Glutamatergic neuron (in vitro differentiated cells): ENCODE measurements around the gene C1orf210. TPM values are rescaled to one million over a fixed set of nuclear protein-coding genes. Genes with fewer than 3 reads are reported as not detected.

Experiments
- DNase-seq: peaks from one replicate; pipeline ENCODE4 v3.0.0; 2022
- H3K27ac Mint-ChIP-seq: one replicate; pipeline ENCODE4 v1.8.0; 2020; ENCODE audit warnings: mild to moderate bottlenecking, mixed read lengths, inconsistent platforms; ENCODE audit not compliant: unreplicated experiment
- H3K27me3 Mint-ChIP-seq: one replicate; pipeline ENCODE4 v1.8.0; 2020; ENCODE audit warnings: mild to moderate bottlenecking, moderate library complexity, mixed read lengths, inconsistent platforms; ENCODE audit not compliant: unreplicated experiment
- H3K36me3 Mint-ChIP-seq: one replicate; pipeline ENCODE4 v1.8.0; 2020; ENCODE audit warnings: mild to moderate bottlenecking, mixed read lengths, inconsistent platforms; ENCODE audit not compliant: unreplicated experiment
- H3K4me1 Mint-ChIP-seq: one replicate; pipeline ENCODE4 v1.8.0; 2020; ENCODE audit warnings: mild to moderate bottlenecking, low read depth, mixed read lengths, inconsistent platforms; ENCODE audit not compliant: unreplicated experiment
- H3K4me3 Mint-ChIP-seq: one replicate; pipeline ENCODE4 v1.8.0; 2020; ENCODE audit warnings: mild to moderate bottlenecking, mixed read lengths, inconsistent platforms; ENCODE audit not compliant: unreplicated experiment
- H3K9me3 Mint-ChIP-seq: one replicate; pipeline ENCODE4 v1.8.0; 2020; ENCODE audit warnings: mild to moderate bottlenecking, moderate library complexity, mixed read lengths, inconsistent platforms; ENCODE audit not compliant: unreplicated experiment
- total RNA-seq: library from RNA; stranded (reverse); fragmentation: NEBNext Ultra II Directional; extraction: Animal tissue kit (Norgen Biotek cat#: 25700); gene quantifications from one replicate; pipeline ENCODE4 v1.2.1, GENCODE V29; 2021; ENCODE audit not compliant: unreplicated experiment
- TF ChIP-seq, protein P1 (sequence below): fragments of 200-600 bp; sonication (generic); IDR thresholded peaks from one replicate; pipeline ENCODE4 v1.5.0; 2021; ENCODE audit not compliant: partially characterized antibody, unreplicated experiment

C1orf210 gene
- total RNA-seq, 1 donor from 2014 or later = not detected

DNA sequence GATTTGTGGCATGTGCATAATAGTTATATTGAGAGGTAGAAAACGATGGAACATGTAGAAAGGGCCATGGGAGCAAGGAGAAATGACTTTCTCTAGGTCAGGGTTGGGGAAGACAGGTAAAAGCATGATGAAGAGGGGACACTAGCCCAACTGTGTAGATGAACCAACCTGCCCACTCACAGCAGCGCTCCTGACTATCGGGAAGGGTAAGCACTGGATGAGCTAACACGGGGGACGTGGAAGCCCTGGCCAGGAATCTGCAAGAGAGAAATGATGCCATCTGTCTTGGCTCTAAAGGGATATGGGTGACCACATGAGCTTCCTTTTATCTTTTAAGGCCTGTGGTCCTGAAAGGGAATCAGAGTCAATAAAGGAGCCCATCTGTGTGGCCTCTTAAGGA lies 51.8 kb downstream of the C1orf210 start:
- Mint-ChIP-seq H3K27ac (no peak overlapping the region), H3K4me3 (no peak overlapping the region), H3K9me3 (no peaks in the 10 kb centered on the region), H3K27me3 (peaks cover 5% of the 10 kb centered on the region), H3K4me1 (peaks cover 2% of the 10 kb centered on the region), H3K36me3 (peaks cover 4% of the 10 kb centered on the region)
- DNase-seq = no peak
- TF ChIP-seq, protein P1, sequence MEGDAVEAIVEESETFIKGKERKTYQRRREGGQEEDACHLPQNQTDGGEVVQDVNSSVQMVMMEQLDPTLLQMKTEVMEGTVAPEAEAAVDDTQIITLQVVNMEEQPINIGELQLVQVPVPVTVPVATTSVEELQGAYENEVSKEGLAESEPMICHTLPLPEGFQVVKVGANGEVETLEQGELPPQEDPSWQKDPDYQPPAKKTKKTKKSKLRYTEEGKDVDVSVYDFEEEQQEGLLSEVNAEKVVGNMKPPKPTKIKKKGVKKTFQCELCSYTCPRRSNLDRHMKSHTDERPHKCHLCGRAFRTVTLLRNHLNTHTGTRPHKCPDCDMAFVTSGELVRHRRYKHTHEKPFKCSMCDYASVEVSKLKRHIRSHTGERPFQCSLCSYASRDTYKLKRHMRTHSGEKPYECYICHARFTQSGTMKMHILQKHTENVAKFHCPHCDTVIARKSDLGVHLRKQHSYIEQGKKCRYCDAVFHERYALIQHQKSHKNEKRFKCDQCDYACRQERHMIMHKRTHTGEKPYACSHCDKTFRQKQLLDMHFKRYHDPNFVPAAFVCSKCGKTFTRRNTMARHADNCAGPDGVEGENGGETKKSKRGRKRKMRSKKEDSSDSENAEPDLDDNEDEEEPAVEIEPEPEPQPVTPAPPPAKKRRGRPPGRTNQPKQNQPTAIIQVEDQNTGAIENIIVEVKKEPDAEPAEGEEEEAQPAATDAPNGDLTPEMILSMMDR = no peak

DNA sequence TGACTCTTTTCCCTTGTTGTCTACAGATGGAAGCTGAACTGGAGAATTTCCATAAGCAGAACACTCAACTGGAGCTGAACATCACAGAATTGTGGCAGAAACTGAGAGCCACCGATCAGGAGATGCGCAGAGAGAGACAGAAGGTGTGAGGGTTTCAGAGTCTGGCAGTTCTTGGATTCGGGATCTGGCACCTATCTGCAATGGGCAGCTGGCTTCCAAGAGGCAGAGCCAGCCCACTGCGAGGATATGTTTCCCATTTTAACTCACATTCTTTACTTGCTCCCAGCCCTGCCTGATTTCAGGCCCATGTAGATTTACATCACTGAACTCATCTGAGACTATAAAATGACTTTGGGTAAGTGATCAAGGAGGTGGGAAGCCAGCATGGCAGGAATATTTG lies 52.9 kb downstream of the C1orf210 start:
- TF ChIP-seq, protein P1 = no peak
- H3K9me3 Mint-ChIP-seq = no peaks in the 10 kb centered on the region
- peaks cover 6% of the 10 kb centered on the region for H3K27me3 Mint-ChIP-seq
- no peak overlapping the region for H3K4me3 Mint-ChIP-seq
- H3K4me1 Mint-ChIP-seq = no peaks in the 10 kb centered on the region
- DNase-seq = no peak
- no peak overlapping the region for H3K27ac Mint-ChIP-seq
- H3K36me3 Mint-ChIP-seq = peaks cover 4% of the 10 kb centered on the region

DNA sequence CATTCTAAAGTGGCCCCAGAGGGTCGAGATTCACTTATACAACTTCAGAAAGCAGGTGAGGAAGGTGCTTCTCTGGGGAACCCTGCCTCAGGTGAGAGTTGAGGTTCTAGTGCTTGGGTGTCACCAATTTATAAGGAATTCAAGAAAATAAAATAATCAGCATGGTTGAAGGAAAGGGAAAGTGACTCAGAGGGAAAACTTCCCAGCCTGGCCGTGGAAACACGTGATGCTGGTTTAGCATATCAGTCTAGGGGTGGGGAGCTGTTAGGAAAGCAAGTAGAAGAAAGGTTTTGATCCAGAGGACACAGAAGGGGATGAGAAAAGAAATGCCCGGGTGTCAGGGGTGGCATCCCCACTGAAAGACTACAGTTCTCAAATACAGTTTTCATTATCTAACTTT lies 53.3 kb downstream of the C1orf210 start:
- TF ChIP-seq, protein P1 = no peak
- Mint-ChIP-seq H3K27ac (no peak overlapping the region), H3K4me3 (no peak overlapping the region), H3K36me3 (peaks cover 4% of the 10 kb centered on the region), H3K27me3 (peaks cover 6% of the 10 kb centered on the region), H3K9me3 (no peaks in the 10 kb centered on the region), H3K4me1 (no peaks in the 10 kb centered on the region)
- DNase-seq = no peak

Other genes with a start within 250 kb of the C1orf210 start
- 31.3 TPM for gene EBNA1BP2, start 113.3 kb downstream of the C1orf210 start, total RNA-seq
- gene CFAP57, start 113.3 kb downstream of the C1orf210 start, total RNA-seq = 5.0 TPM
- gene TMEM125, start 15.6 kb downstream of the C1orf210 start, total RNA-seq = not detected
- 11.3 TPM for gene TIE1, start 15.4 kb upstream of the C1orf210 start, total RNA-seq
- not detected for gene MPL, start 52.2 kb upstream of the C1orf210 start, total RNA-seq
- gene CDC20, start 73.4 kb upstream of the C1orf210 start, total RNA-seq = 22.5 TPM
- 18.7 TPM for gene ELOVL1, start 82.4 kb upstream of the C1orf210 start, total RNA-seq
- 39.1 TPM for gene MED8, start 104.2 kb upstream of the C1orf210 start, total RNA-seq
- 85.3 TPM for gene SZT2, start 104.3 kb upstream of the C1orf210 start, total RNA-seq
- 18.7 TPM for gene HYI, start 168.3 kb upstream of the C1orf210 start, total RNA-seq
- gene PTPRF, start 245.3 kb upstream of the C1orf210 start, total RNA-seq = 171 TPM